Endometrial microvascular endothelial cells (primary cell): Measurements from ENCODE around the gene PARP11. TPM values are rescaled to one million over a fixed set of nuclear protein-coding genes. Genes with fewer than 3 reads are reported as not detected.

Experiments used
- in situ Hi-C: cut with HindIII; loops from 2 replicates; pipeline ENCODE4 v1.10.0; 2017; ENCODE audit warnings: low sequenced_read_pairs, low pct_unique_long_range_greater_than_20kb; ENCODE audit errors: inconsistent ontology term
- total RNA-seq: library from RNA; depleted of rRNA; stranded (reverse); fragments of >200 nt; gene quantifications from one replicate; pipeline ENCODE4 v1.2.3, GENCODE V29; 2015; ENCODE audit errors: inconsistent ontology term

Gene PARP11
- total RNA-seq, 1 donor from 2014 or later, result 3.2 TPM

GRCh38 chr12:3792623-3793288, 80.4 kb downstream of the PARP11 start:
- in situ Hi-C loops, result no loop called here

GRCh38 chr12:3791256-3791874, 81.8 kb downstream of the PARP11 start:
- in situ Hi-C loops, result no loop called here

- in situ Hi-C loops, result no loop called here
Measured at GRCh38 chr12:3790642-3791041, 82.6 kb downstream of the PARP11 start.

- in situ Hi-C loops, result no loop called here
Measured at GRCh38 chr12:3789838-3790237, 83.4 kb downstream of the PARP11 start.

GRCh38 chr12:3777206-3777809, 95.9 kb downstream of the PARP11 start:
- in situ Hi-C loops, result no loop called here

- in situ Hi-C loops, result no loop called here
Measured at GRCh38 chr12:3775385-3776035, 97.7 kb downstream of the PARP11 start.

GRCh38 chr12:3772380-3772779, 100.8 kb downstream of the PARP11 start:
- in situ Hi-C loops, result no loop called here

- in situ Hi-C loops, result no loop called here
Measured at GRCh38 chr12:3771853-3772252, 101.3 kb downstream of the PARP11 start.

- in situ Hi-C loops, result no loop called here
Measured at GRCh38 chr12:3770891-3771290, 102.3 kb downstream of the PARP11 start.

GRCh38 chr12:3768911-3769447, 104.2 kb downstream of the PARP11 start:
- in situ Hi-C loops, result no loop called here

GRCh38 chr12:3761116-3761735, 112.0 kb downstream of the PARP11 start:
- in situ Hi-C loops, result no loop called here

- in situ Hi-C loops, result no loop called here
Measured at GRCh38 chr12:3759878-3760277, 113.3 kb downstream of the PARP11 start.

Other genes with a start within 250 kb of the PARP11 start
- 16.0 TPM for gene CRACR2A, start 120.3 kb downstream of the PARP11 start, total RNA-seq